MM.1S (cell line): ENCODE data around the gene YWHAE.

Experiments used
- DNase-seq: peaks from one replicate; pipeline ENCODE4 v3.0.0-alpha.2; 2015
- H2AFZ ChIP-seq: fragments of 300-600 bp; sonication (generic); 2 replicates; pipeline ENCODE4 v1.6.0; 2016; ENCODE audit warnings: antibody characterized with exemption, low read length
- H3F3A ChIP-seq: fragments of 300-600 bp; sonication (generic); 2 replicates; pipeline ENCODE4 v1.6.1; 2016; ENCODE audit warnings: mild to moderate bottlenecking, antibody characterized with exemption, low read length, moderate library complexity, mixed read lengths; ENCODE audit not compliant: insufficient read depth
- H3K27ac ChIP-seq: fragments of 300-600 bp; sonication (generic); 2 replicates; pipeline ENCODE4 v1.5.1; 2016; ENCODE audit warnings: mild to moderate bottlenecking, low read length
- H3K27me3 ChIP-seq: fragments of 300-600 bp; sonication (generic); replicated peaks from 2 replicates; pipeline ENCODE4 v1.6.0; 2016; ENCODE audit warnings: low read length; ENCODE audit not compliant: insufficient read depth
- H3K36me3 ChIP-seq: fragments of 300-600 bp; sonication (generic); replicated peaks from 2 replicates; pipeline ENCODE4 v1.6.1; 2016; ENCODE audit warnings: mild to moderate bottlenecking, low read length, mixed read lengths; ENCODE audit not compliant: insufficient read depth
- H3K4me1 ChIP-seq: fragments of 300-600 bp; sonication (generic); 2 replicates; pipeline ENCODE4 v1.6.1; 2016; ENCODE audit warnings: low read length, mixed read lengths
- H3K4me2 ChIP-seq: fragments of 300-600 bp; sonication (generic); 2 replicates; pipeline ENCODE4 v1.6.0; 2016; ENCODE audit warnings: low read depth, low read length
- H3K4me3 ChIP-seq: fragments of 300-600 bp; sonication (generic); 2 replicates; pipeline ENCODE4 v1.5.1; 2016; ENCODE audit warnings: low read length, mixed read lengths
- H3K79me2 ChIP-seq: fragments of 300-600 bp; sonication (generic); 2 replicates; pipeline ENCODE4 v1.6.1; 2016; ENCODE audit warnings: mixed run types, low read length, mixed read lengths
- H3K9ac ChIP-seq: fragments of 300-600 bp; sonication (generic); 2 replicates; pipeline ENCODE4 v1.6.1; 2016; ENCODE audit warnings: low read length, mixed read lengths
- H3K9me2 ChIP-seq: fragments of 300-600 bp; sonication (generic); replicated peaks from 2 replicates; pipeline ENCODE4 v1.6.1; 2016; ENCODE audit warnings: mild to moderate bottlenecking, low read length, mixed read lengths; ENCODE audit not compliant: insufficient read depth
- H3K9me3 ChIP-seq: fragments of 300-600 bp; sonication (generic); replicated peaks from 2 replicates; pipeline ENCODE4 v1.6.1; 2016; ENCODE audit warnings: mild to moderate bottlenecking, low read length, mixed read lengths; ENCODE audit not compliant: insufficient read depth
- H4K20me1 ChIP-seq: fragments of 300-600 bp; sonication (generic); 2 replicates; pipeline ENCODE4 v1.6.1; 2016; ENCODE audit warnings: mild to moderate bottlenecking, low read length, moderate library complexity, mixed read lengths; ENCODE audit not compliant: insufficient read depth
- EZH2 ChIP-seq: fragments of 300-600 bp; sonication (generic); optimal IDR thresholded peaks from 2 replicates; pipeline ENCODE3; 2017; ENCODE audit warnings: low read depth, mild to moderate bottlenecking, antibody characterized with exemption, low read length, mixed read lengths
- EZH2phosphoT487 ChIP-seq: fragments of 300-600 bp; sonication (generic); IDR thresholded peaks from 2 replicates; pipeline ENCODE4 v1.6.1; 2018; ENCODE audit warnings: antibody characterized with exemption, low read length
- TF ChIP-seq, protein P1 (sequence below): fragments of 300-600 bp; sonication (generic); IDR thresholded peaks from 2 replicates; pipeline ENCODE4 v1.5.1; 2016; ENCODE audit warnings: antibody characterized with exemption, low read length, mixed read lengths

The YWHAE gene

DNA sequence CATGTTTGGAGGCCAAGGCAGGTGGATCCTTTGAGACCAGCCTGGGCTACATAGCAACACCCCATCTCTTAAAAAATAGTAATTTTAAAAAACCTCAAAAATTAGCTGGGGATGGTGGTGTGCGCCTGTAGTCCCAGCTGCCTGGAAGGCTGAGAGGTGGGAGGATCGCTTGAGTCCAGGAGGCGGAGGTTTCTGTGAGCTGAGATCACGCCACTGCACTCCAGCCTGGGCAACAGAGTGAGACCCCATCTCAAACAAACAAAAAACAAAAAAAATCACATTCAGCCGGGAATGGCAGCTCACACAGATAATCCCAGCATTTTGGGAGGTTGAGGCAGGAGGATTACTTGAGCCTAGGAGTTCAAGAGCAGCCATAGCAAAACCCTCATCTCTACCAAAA, 16.4 kb upstream of the YWHAE start:
- TF ChIP-seq EZH2phosphoT487 = no peak
- TF ChIP-seq EZH2 = no peak
- TF ChIP-seq, protein P1, sequence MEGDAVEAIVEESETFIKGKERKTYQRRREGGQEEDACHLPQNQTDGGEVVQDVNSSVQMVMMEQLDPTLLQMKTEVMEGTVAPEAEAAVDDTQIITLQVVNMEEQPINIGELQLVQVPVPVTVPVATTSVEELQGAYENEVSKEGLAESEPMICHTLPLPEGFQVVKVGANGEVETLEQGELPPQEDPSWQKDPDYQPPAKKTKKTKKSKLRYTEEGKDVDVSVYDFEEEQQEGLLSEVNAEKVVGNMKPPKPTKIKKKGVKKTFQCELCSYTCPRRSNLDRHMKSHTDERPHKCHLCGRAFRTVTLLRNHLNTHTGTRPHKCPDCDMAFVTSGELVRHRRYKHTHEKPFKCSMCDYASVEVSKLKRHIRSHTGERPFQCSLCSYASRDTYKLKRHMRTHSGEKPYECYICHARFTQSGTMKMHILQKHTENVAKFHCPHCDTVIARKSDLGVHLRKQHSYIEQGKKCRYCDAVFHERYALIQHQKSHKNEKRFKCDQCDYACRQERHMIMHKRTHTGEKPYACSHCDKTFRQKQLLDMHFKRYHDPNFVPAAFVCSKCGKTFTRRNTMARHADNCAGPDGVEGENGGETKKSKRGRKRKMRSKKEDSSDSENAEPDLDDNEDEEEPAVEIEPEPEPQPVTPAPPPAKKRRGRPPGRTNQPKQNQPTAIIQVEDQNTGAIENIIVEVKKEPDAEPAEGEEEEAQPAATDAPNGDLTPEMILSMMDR = no peak
- DNase-seq = no peak
- Histone ChIP-seq H3K4me1 (no peaks in the 10 kb centered on the region), H3K9me3 (no peaks in the 10 kb centered on the region), H3K27me3 (no peaks in the 10 kb centered on the region), H2AFZ (no peak overlapping the region), H3K79me2 (peaks cover 5% of the 10 kb centered on the region; the same call in 1 of the 2 replicates), H3K4me3 (no peak overlapping the region), H3K27ac (no peak overlapping the region), H3K4me2 (no peak overlapping the region), H3K9ac (no peak overlapping the region), H3K9me2 (no peaks in the 10 kb centered on the region), H3F3A (no peaks in the 10 kb centered on the region), H3K36me3 (no peaks in the 10 kb centered on the region), H4K20me1 (no peaks in the 10 kb centered on the region)

DNA sequence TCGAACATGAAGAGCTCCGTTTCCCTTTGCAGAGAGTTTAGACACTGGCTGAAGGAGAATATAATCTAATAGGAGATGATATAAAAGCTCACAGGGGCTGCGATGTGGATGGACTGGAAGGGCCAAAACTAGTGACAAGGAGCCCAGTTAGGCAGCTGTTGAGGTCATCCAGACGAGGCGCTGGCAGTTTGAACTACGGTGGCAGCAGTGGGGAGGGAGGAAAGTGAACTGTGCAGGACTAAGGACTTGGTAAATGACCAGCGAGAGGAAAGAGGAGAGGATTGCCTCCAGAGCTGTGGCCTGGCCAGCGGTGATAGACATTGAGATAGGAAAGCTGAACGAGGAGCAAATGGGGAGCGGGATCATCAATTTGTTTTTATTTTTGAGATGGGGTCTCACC, 14.6 kb upstream of the YWHAE start:
- Histone ChIP-seq H3K79me2 (no peaks in the 10 kb centered on the region), H2AFZ (no peak overlapping the region), H3K27me3 (no peaks in the 10 kb centered on the region), H3K4me2 (no peak overlapping the region), H3K9ac (no peak overlapping the region), H3K27ac (no peak overlapping the region), H3K9me3 (no peaks in the 10 kb centered on the region), H3K36me3 (no peaks in the 10 kb centered on the region), H3K4me1 (no peaks in the 10 kb centered on the region), H3K9me2 (no peaks in the 10 kb centered on the region), H4K20me1 (no peaks in the 10 kb centered on the region), H3K4me3 (no peak overlapping the region), H3F3A (no peaks in the 10 kb centered on the region)
- TF ChIP-seq, protein P1 = no peak
- TF ChIP-seq EZH2 (no peak), EZH2phosphoT487 (no peak)
- no peak for DNase-seq

DNA sequence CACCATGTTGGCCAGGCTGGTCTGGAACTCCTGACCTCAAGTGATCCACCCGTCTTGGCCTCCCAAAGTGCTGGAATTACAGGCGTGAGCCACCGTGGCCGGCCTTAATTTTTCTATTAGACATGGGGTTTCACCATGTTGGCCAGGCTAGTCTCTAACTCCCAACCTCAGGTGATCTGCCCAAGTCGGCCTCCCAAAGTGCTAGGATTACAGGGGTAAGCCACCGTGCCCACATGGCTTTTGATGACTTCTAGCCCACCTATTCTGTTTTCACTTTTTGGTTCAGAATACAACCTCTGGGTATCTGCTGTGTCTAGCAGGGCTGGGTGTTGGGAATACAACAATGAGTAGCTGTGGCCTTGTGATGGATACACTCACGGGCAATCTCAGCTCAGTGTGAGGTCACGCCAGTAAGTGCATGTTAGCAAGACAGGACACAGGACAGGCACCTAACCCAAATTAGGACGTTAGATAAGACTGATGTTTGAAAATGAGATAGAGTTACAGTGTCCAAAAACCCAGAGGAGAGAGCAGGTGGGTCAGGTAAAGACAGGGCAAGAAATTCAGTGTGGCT, 14.1 kb upstream of the YWHAE start:
- Histone ChIP-seq H3K27ac (no peak overlapping the region), H3K79me2 (no peaks in the 10 kb centered on the region), H3K9me3 (no peaks in the 10 kb centered on the region), H2AFZ (no peak overlapping the region), H3K4me3 (no peak overlapping the region), H3K9me2 (no peaks in the 10 kb centered on the region), H3K36me3 (no peaks in the 10 kb centered on the region), H3K9ac (no peak overlapping the region), H3K4me1 (no peaks in the 10 kb centered on the region), H3F3A (no peaks in the 10 kb centered on the region), H4K20me1 (no peaks in the 10 kb centered on the region), H3K4me2 (no peak overlapping the region), H3K27me3 (no peaks in the 10 kb centered on the region)
- no peak for TF ChIP-seq EZH2phosphoT487
- no peak for TF ChIP-seq EZH2
- DNase-seq = no peak

DNA sequence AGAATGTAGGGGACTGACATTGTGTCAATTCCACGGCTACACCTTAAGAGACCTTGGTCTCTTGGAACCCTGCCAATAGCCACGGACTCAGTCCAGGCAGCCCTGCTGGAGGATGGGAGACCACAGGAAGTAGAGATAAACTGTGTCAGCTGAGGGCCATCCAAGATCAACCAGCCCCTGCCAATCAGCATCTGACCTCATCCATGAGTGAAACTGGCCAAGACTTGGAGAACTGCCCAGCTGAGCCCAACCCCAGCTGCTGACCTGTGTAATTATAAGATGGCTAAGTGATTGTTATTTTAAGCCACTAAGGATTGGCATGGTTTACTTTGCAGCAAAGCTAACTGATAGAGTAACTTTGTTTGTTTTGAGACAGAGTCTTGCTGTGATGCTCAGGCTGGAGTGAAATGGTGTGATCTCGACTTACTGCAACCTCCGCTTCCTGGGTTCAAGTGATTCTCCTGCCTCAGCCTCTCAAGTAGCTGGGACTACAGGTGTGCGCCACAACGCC, 13.3 kb upstream of the YWHAE start:
- no peaks in the 10 kb centered on the region for H3K27me3 ChIP-seq
- no peaks in the 10 kb centered on the region for H3K36me3 ChIP-seq
- H3K27ac ChIP-seq = no peak overlapping the region
- no peak overlapping the region for H3K4me2 ChIP-seq
- H3K9ac ChIP-seq = no peak overlapping the region
- no peaks in the 10 kb centered on the region for H4K20me1 ChIP-seq
- no peak overlapping the region for H3K4me3 ChIP-seq
- H3K4me1 ChIP-seq = no peaks in the 10 kb centered on the region
- no peak for DNase-seq
- H3K9me2 ChIP-seq = no peaks in the 10 kb centered on the region
- no peaks in the 10 kb centered on the region for H3K79me2 ChIP-seq
- no peaks in the 10 kb centered on the region for H3F3A ChIP-seq
- no peaks in the 10 kb centered on the region for H3K9me3 ChIP-seq
- H2AFZ ChIP-seq = no peak overlapping the region
- TF ChIP-seq, protein P1 = no peak
- TF ChIP-seq EZH2 = no peak
